ENCODE measurements around the gene CTBP2.

CTBP2 gene

GRCh38 chr10:125089469-125089868 lies 70.9 kb downstream of the CTBP2 start:
- DNase-seq (ENCODE audit: low read depth), result no peak
- H3K4me3 ChIP-seq (ENCODE audit: low read depth, low read length), result no peak overlapping the region
- TF ChIP-seq CTCF (IDR thresholded peaks at IDR 0.05; ENCODE audit: insufficient read depth, low read depth, low read length, missing control alignments), result no peak

GRCh38 chr10:125087897-125088215 lies 72.5 kb downstream of the CTBP2 start:
- TF ChIP-seq CTCF (IDR thresholded peaks at IDR 0.05; ENCODE audit: insufficient read depth, low read depth, low read length, missing control alignments), result no peak
- no peak for DNase-seq (ENCODE audit: low read depth)
- no peak overlapping the region for H3K4me3 ChIP-seq (ENCODE audit: low read depth, low read length)

- no peak for TF ChIP-seq CTCF (IDR thresholded peaks at IDR 0.05; ENCODE audit: insufficient read depth, low read depth, low read length, missing control alignments)
- no peak overlapping the region for H3K4me3 ChIP-seq (ENCODE audit: low read depth, low read length)
- DNase-seq (ENCODE audit: low read depth), result no peak
Measured at GRCh38 chr10:125087191-125087896, 73.0 kb downstream of the CTBP2 start.

- no peak for TF ChIP-seq CTCF (IDR thresholded peaks at IDR 0.05; ENCODE audit: insufficient read depth, low read depth, low read length, missing control alignments)
- no peak for DNase-seq (ENCODE audit: low read depth)
Measured at GRCh38 chr10:125086691-125087090, 73.7 kb downstream of the CTBP2 start.

GRCh38 chr10:125085258-125086054 lies 74.9 kb downstream of the CTBP2 start:
- no peak for DNase-seq (ENCODE audit: low read depth)
- no peak overlapping the region for H3K4me3 ChIP-seq (ENCODE audit: low read depth, low read length)
- TF ChIP-seq CTCF (IDR thresholded peaks at IDR 0.05; ENCODE audit: insufficient read depth, low read depth, low read length, missing control alignments), result no peak

More at GRCh38 chr10:125086691-125087090, 73.7 kb downstream of the CTBP2 start:
- H3K4me3 ChIP-seq (ENCODE audit: low read depth, low read length), result no peak overlapping the region

GRCh38 chr10:125084614-125085257 lies 75.6 kb downstream of the CTBP2 start:
- DNase-seq (ENCODE audit: low read depth), result no peak

More at GRCh38 chr10:125084614-125085257, 75.6 kb downstream of the CTBP2 start:
- no peak for TF ChIP-seq CTCF (IDR thresholded peaks at IDR 0.05; ENCODE audit: insufficient read depth, low read depth, low read length, missing control alignments)
- no peak overlapping the region for H3K4me3 ChIP-seq (ENCODE audit: low read depth, low read length)

Data from GM12865 (cell line).